HepG2 (cell line): ENCODE results near the gene WDCP. TPM values are rescaled to one million over a fixed set of nuclear protein-coding genes. Genes with fewer than 3 reads are reported as not detected.
A peak's percentile ranks its signal among the peaks of the same experiment; 100 is the strongest.

Experiments
- ATAC-seq: fragments of 200-7000 bp; cut with Tn5 transposase; 3 replicates; pipeline ENCODE4 v1.9.1; 2020; ENCODE audit warnings: mild to moderate bottlenecking, moderate library complexity
- BruUV-seq: library from RNA; stranded (reverse); fragments of 400-500 nt; replicated peaks from 2 replicates; lab custom pipeline; 2021; lab: Mats Ljungman, UMichigan
- CTCF ChIA-PET: fragments of 300-600 bp; formaldehyde crosslinking; extraction: SDS; loops from one replicate; lab custom pipeline; 2021; ENCODE audit warnings: low total read pairs, inconsistent platforms, low intra/inter-chr PET ratio; lab: Yijun Ruan, JAX
- POLR2A ChIA-PET: fragments of 350-600 bp; sonication (Branson Sonifier 250); formaldehyde crosslinking; loops from one replicate; lab custom pipeline; 2020; ENCODE audit warnings: antibody characterized with exemption, inconsistent platforms; lab: Yijun Ruan, JAX
- DNase-seq: peaks from one replicate; pipeline ENCODE4 v3.0.0-alpha.2; 2015; ENCODE audit warnings: low spot score
- FAIRE-seq: peaks from 3 replicates; lab custom pipeline; 2011; peaks lifted over from hg19 to GRCh38; lab: Jason Lieb, UNC
- H2AFZ ChIP-seq: one replicate; pipeline ENCODE4 v1.6.1; 2011; ENCODE audit warnings: low read length, inconsistent platforms
- H3K27ac ChIP-seq: fragments of 300-600 bp; 3 replicates; pipeline ENCODE4 v1.8.0; 2011; ENCODE audit warnings: mixed run types, mild to moderate bottlenecking, mixed read lengths, low read length, inconsistent platforms; ENCODE audit not compliant: insufficient read depth; ENCODE audit errors: extremely low read length
- H3K27me3 ChIP-seq, 2 experiments: fragments of 200-600 bp in 1 of 2; 2 replicates in 1 of 2; 3 replicates in 1 of 2; pipeline versions ENCODE4 v1.6.0 to v1.8.0; 2011; ENCODE audit warnings: low read length in 2 of 2, mild to moderate bottlenecking in 2 of 2, moderate library complexity in 2 of 2, inconsistent platforms in 1 of 2; ENCODE audit not compliant: insufficient read depth in 2 of 2, control insufficient read depth in 1 of 2
- H3K36me3 ChIP-seq, 2 experiments: fragments of 200-600 bp in 1 of 2; replicated peaks in 1 of 2; 2 replicates in 1 of 2; 3 replicates in 1 of 2; pipeline versions ENCODE4 v1.5.1 to v1.8.0; 2011; ENCODE audit warnings: low read length in 2 of 2, inconsistent platforms in 1 of 2; ENCODE audit not compliant: insufficient read depth in 2 of 2, control insufficient read depth in 1 of 2
- H3K4me1 ChIP-seq: 2 replicates; pipeline ENCODE4 v1.5.1; 2012; ENCODE audit warnings: low read length, inconsistent platforms; ENCODE audit not compliant: insufficient read depth
- H3K4me2 ChIP-seq: 2 replicates; pipeline ENCODE4 v1.6.0; 2011; ENCODE audit warnings: low read depth, low read length, inconsistent platforms
- H3K4me3 ChIP-seq, 3 experiments: fragments of 200-600 bp in 1 of 3; sonication (generic), shearing (Covaris generic) in 1 of 3; replicated peaks in 1 of 3; 2 replicates each; pipeline ENCODE4 v1.5.1; 2011 to 2016; ENCODE audit warnings: low read length in 3 of 3, inconsistent platforms in 2 of 3, low read depth in 2 of 3, mild to moderate bottlenecking in 2 of 3, control low read depth in 1 of 3, mixed read lengths in 1 of 3; ENCODE audit not compliant: insufficient read depth in 1 of 3
- H3K79me2 ChIP-seq: one replicate; pipeline ENCODE4 v1.6.1; 2011; ENCODE audit warnings: low read length, inconsistent platforms; ENCODE audit not compliant: insufficient read depth
- H3K9ac ChIP-seq: 2 replicates; pipeline ENCODE4 v1.6.0; 2011; ENCODE audit warnings: mild to moderate bottlenecking, low read depth, low read length, inconsistent platforms; ENCODE audit not compliant: insufficient read depth
- H3K9me3 ChIP-seq: 2 replicates; pipeline ENCODE4 v1.5.1; 2012; ENCODE audit warnings: mild to moderate bottlenecking, low read length
- H4K20me1 ChIP-seq: 2 replicates; pipeline ENCODE4 v1.6.0; 2011; ENCODE audit warnings: inconsistent platforms, mild to moderate bottlenecking, low read length, moderate library complexity; ENCODE audit not compliant: insufficient read depth
- ELF3 ChIP-seq: IDR thresholded peaks from 2 replicates; pipeline ENCODE4 v1.6.1; 2016; ENCODE audit warnings: missing genetic modification reagents, missing compliant biosample characterization
- FOSL2 ChIP-seq: sonication (generic); formaldehyde crosslinking; IDR thresholded peaks from 2 replicates; pipeline ENCODE4 v1.4.0; 2020; ENCODE audit warnings: missing genetic modification reagents
- GABPB1 ChIP-seq: IDR thresholded peaks from 2 replicates; pipeline ENCODE4 v1.6.1; 2016; ENCODE audit warnings: mild to moderate bottlenecking, missing genetic modification reagents, moderate library complexity, missing compliant biosample characterization
- MEF2D ChIP-seq: sonication (generic); formaldehyde crosslinking; IDR thresholded peaks from 2 replicates; pipeline ENCODE4 v1.5.1; 2020; ENCODE audit warnings: mild to moderate bottlenecking, missing genetic modification reagents
- PCBP1 ChIP-seq: fragments of 200-400 bp; formaldehyde crosslinking; IDR thresholded peaks from 2 replicates; pipeline ENCODE4 v1.6.1; 2017; ENCODE audit warnings: mild to moderate bottlenecking, low read depth, low read length, borderline replicate concordance
- SETDB1 ChIP-seq: sonication (generic); formaldehyde crosslinking; IDR thresholded peaks from 2 replicates; pipeline ENCODE4 v1.5.1; 2020; ENCODE audit warnings: missing genetic modification reagents, mild to moderate bottlenecking, borderline replicate concordance
- SIX4 ChIP-seq: sonication (generic); formaldehyde crosslinking; IDR thresholded peaks from 2 replicates; pipeline ENCODE4 v1.4.0; 2020; ENCODE audit warnings: missing genetic modification reagents
- SKI ChIP-seq: fragments of 450-650 bp; IDR thresholded peaks from one replicate; pipeline ENCODE4 v1.6.1; 2018; ENCODE audit warnings: mild to moderate bottlenecking; ENCODE audit not compliant: partially characterized antibody
- STAG1 ChIP-seq: sonication (generic); formaldehyde crosslinking; IDR thresholded peaks from 2 replicates; pipeline ENCODE4 v1.4.0; 2020; ENCODE audit warnings: missing genetic modification reagents
- ZKSCAN1 ChIP-seq: fragments of 150-350 bp; IDR thresholded peaks from 2 replicates; pipeline ENCODE4 v1.6.1; 2014; ENCODE audit warnings: low read length
- ZNF574 ChIP-seq: sonication (generic); formaldehyde crosslinking; IDR thresholded peaks from 2 replicates; pipeline ENCODE4 v1.4.0; 2020; ENCODE audit warnings: missing genetic modification reagents
- ZNF605 ChIP-seq: sonication (generic); formaldehyde crosslinking; IDR thresholded peaks from 2 replicates; pipeline ENCODE4 v1.8.0; 2022; ENCODE audit warnings: mild to moderate bottlenecking, missing genetic modification reagents
- WGBS: methylation state at CpG from one replicate; pipeline ENCODE4 v1.1.6; 2017; ENCODE audit warnings: low lambda C conversion rate; 5-methylcytosine and 5-hydroxymethylcytosine counted together
- in situ Hi-C: cut with HindIII; loops from 2 replicates; pipeline ENCODE4 v1.10.0; 2017; ENCODE audit warnings: low pct_unique_long_range_greater_than_20kb; ENCODE audit not compliant: extremely low pct_ligation_motif_present
- intact Hi-C: fragments of 100-400 bp; cut with micrococcal nuclease; formaldehyde crosslinking; loops from one replicate; pipeline ENCODE4 v1.10.0; 2022; ENCODE audit not compliant: unreplicated experiment
- polyA plus RNA-seq, 8 experiments: library from polyadenylated mRNA; depleted of rRNA in 3 of 8; stranded (reverse) in 7 of 8; unstranded in 1 of 8; fragments of >200 nt; fragmentation: Illumina TruSeq in 4 of 8; extraction: Trizol in 4 of 8; gene quantifications; 2 replicates each; pipeline versions ENCODE4 v1.2.1 to v1.2.3, GENCODE V29; 2011 to 2016; ENCODE audit warnings: low read depth in 4 of 8, missing spikeins in 1 of 8, mixed read lengths in 1 of 8; ENCODE audit not compliant: insufficient read depth in 1 of 8
- total RNA-seq, 5 experiments: library from RNA; depleted of rRNA; stranded (reverse); fragments of >200 nt; fragmentation: Illumina TruSeq; extraction: Trizol; gene quantifications; 2 replicates each; pipeline ENCODE4 v1.2.3, GENCODE V29; 2016; ENCODE audit warnings: low read depth in 1 of 5
- TF ChIP-seq, protein P1 (sequence below): sonication (generic); formaldehyde crosslinking; IDR thresholded peaks from 2 replicates; pipeline ENCODE4; 2020; ENCODE audit warnings: missing genetic modification reagents, mild to moderate bottlenecking, borderline replicate concordance
- TF ChIP-seq, protein P2 (sequence below): sonication (generic); formaldehyde crosslinking; IDR thresholded peaks from 2 replicates; pipeline ENCODE4 v1.4.0; 2020; ENCODE audit warnings: missing genetic modification reagents
- TF ChIP-seq, protein P3 (sequence below): sonication (generic); formaldehyde crosslinking; IDR thresholded peaks from 2 replicates; pipeline ENCODE4 v1.9.0; 2022; ENCODE audit warnings: missing genetic modification reagents, mild to moderate bottlenecking, borderline replicate concordance

The WDCP gene
- total and polyA plus RNA-seq, 2 of the 13 experiments (the other 11 are each of a cell fraction or from before 2014, with no cell fraction given) = 17.4 to 22.6 TPM

GRCh38 chr2:24024018-24024417, 23.2 kb downstream of the WDCP start:
- Histone ChIP-seq H3K4me1 (peaks cover 37% of the 10 kb centered on the region), H3K27me3 (no peaks in the 10 kb centered on the region), H2AFZ (no peak overlapping the region), H3K4me3 (no peak overlapping the region), H3K27ac (no peak overlapping the region), H3K4me2 (no peak overlapping the region), H3K9ac (no peak overlapping the region), H3K79me2 (no peaks in the 10 kb centered on the region), H3K36me3 (peaks cover 10 to 24% of the 10 kb centered on the region in 2 experiments; a peak in 4 of 5 replicates), H3K9me3 (no peaks in the 10 kb centered on the region), H4K20me1 (no peaks in the 10 kb centered on the region)
- ChIA-PET POLR2A (interaction anchor here (0.8 to 5.2 kb wide), 6 partner anchors 8 to 97 kb away, joined by 3 to 23 read pairs (median 17); partner anchors contain the start of genes ATAD2B, SF3B6, TP53I3 and WDCP), CTCF (interaction anchor here (0.6 to 1.4 kb wide), 3 partner anchors 36 to 140 kb away, joined by 3 to 5 read pairs (median 3); partner anchors contain the start of gene ATAD2B)
- 71% methylated on average over 12 of the region's 12 CpGs for WGBS
- no TSS peak for BruUV-seq
- no peak for FAIRE-seq
- peak; percentile 73 for ATAC-seq
- intact Hi-C loops = loop anchor here (1.0 kb wide), 2 partner anchors 36 to 97 kb away; partner anchors contain the start of gene ATAD2B
- peak; percentile 50 for DNase-seq
- in situ Hi-C loops = loop anchor here (5.0 to 10.0 kb wide), 2 partner anchors 38 to 141 kb away; no protein-coding TSS in a partner anchor
- TF ChIP-seq ELF3 (CRISPR knock-in tag) (no peak), FOSL2 (CRISPR knock-in tag) (peak; percentile 37; the same call in 1 of the 2 replicates), ZKSCAN1 (no peak), STAG1 (peak; percentile 74), ZNF605 (peak; percentile 49), MEF2D (CRISPR knock-in tag) (0 out of 2 replicates have a peak, but pooled peaks have one; percentile 26), GABPB1 (peak; percentile 37; the same call in 1 of the 2 replicates), ZNF574 (CRISPR knock-in tag) (peak; percentile 65), SIX4 (CRISPR knock-in tag) (no peak), SETDB1 (no peak), SKI (no peak), PCBP1 (0 out of 2 replicates have a peak, but pooled peaks have one; percentile 45)
- TF ChIP-seq, protein P1, sequence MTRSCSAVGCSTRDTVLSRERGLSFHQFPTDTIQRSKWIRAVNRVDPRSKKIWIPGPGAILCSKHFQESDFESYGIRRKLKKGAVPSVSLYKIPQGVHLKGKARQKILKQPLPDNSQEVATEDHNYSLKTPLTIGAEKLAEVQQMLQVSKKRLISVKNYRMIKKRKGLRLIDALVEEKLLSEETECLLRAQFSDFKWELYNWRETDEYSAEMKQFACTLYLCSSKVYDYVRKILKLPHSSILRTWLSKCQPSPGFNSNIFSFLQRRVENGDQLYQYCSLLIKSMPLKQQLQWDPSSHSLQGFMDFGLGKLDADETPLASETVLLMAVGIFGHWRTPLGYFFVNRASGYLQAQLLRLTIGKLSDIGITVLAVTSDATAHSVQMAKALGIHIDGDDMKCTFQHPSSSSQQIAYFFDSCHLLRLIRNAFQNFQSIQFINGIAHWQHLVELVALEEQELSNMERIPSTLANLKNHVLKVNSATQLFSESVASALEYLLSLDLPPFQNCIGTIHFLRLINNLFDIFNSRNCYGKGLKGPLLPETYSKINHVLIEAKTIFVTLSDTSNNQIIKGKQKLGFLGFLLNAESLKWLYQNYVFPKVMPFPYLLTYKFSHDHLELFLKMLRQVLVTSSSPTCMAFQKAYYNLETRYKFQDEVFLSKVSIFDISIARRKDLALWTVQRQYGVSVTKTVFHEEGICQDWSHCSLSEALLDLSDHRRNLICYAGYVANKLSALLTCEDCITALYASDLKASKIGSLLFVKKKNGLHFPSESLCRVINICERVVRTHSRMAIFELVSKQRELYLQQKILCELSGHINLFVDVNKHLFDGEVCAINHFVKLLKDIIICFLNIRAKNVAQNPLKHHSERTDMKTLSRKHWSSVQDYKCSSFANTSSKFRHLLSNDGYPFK (CRISPR knock-in tag) = peak; percentile 63; the same call in 1 of the 2 replicates
- TF ChIP-seq, protein P2, sequence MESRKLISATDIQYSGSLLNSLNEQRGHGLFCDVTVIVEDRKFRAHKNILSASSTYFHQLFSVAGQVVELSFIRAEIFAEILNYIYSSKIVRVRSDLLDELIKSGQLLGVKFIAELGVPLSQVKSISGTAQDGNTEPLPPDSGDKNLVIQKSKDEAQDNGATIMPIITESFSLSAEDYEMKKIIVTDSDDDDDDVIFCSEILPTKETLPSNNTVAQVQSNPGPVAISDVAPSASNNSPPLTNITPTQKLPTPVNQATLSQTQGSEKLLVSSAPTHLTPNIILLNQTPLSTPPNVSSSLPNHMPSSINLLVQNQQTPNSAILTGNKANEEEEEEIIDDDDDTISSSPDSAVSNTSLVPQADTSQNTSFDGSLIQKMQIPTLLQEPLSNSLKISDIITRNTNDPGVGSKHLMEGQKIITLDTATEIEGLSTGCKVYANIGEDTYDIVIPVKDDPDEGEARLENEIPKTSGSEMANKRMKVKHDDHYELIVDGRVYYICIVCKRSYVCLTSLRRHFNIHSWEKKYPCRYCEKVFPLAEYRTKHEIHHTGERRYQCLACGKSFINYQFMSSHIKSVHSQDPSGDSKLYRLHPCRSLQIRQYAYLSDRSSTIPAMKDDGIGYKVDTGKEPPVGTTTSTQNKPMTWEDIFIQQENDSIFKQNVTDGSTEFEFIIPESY = 0 out of 2 replicates have a peak, but pooled peaks have one; percentile 41
- TF ChIP-seq, protein P3, sequence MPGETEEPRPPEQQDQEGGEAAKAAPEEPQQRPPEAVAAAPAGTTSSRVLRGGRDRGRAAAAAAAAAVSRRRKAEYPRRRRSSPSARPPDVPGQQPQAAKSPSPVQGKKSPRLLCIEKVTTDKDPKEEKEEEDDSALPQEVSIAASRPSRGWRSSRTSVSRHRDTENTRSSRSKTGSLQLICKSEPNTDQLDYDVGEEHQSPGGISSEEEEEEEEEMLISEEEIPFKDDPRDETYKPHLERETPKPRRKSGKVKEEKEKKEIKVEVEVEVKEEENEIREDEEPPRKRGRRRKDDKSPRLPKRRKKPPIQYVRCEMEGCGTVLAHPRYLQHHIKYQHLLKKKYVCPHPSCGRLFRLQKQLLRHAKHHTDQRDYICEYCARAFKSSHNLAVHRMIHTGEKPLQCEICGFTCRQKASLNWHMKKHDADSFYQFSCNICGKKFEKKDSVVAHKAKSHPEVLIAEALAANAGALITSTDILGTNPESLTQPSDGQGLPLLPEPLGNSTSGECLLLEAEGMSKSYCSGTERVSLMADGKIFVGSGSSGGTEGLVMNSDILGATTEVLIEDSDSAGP (CRISPR knock-in tag) = peak; percentile 18; the same call in 1 of the 2 replicates
